ENCODE results near the gene DOCK4. TPM values are rescaled to one million over a fixed set of nuclear protein-coding genes. Genes with fewer than 3 reads are reported as not detected.

The DOCK4 gene
- total RNA-seq, 1 experiment from 2014 or later, result 4.9 TPM

- Histone ChIP-seq H3K27me3 (ENCODE audit: insufficient read depth, low read length) (no peaks in the 10 kb centered on the region), H3K18ac (ENCODE audit: insufficient read length, low read depth, low read length) (no peak overlapping the region), H3K56ac (ENCODE audit: insufficient read length, low read depth, low read length) (no peak overlapping the region), H2BK120ac (ENCODE audit: low read depth, low read length, poor library complexity, severe bottlenecking) (no peak overlapping the region), H2BK5ac (ENCODE audit: insufficient read length, low read length) (no peak overlapping the region), H4K20me1 (ENCODE audit: control insufficient read depth, insufficient read depth, insufficient read length) (no peaks in the 10 kb centered on the region), H2BK12ac (ENCODE audit: insufficient read length, low read depth, low read length) (no peak overlapping the region), H3K14ac (ENCODE audit: insufficient read depth, low read length) (no peak overlapping the region), H3K27ac (ENCODE audit: insufficient read length, low read depth, low read length) (no peak overlapping the region), H2AK5ac (ENCODE audit: insufficient read length, low read length) (no peak overlapping the region), H3K79me1 (ENCODE audit: insufficient read depth, low read depth, low read length, poor library complexity, severe bottlenecking) (peaks cover 4% of the 10 kb centered on the region), H3T11ph (ENCODE audit: low read length) (no peak overlapping the region), H3K4me1 (ENCODE audit: insufficient read depth, low read length) (peaks cover 14% of the 10 kb centered on the region; the same call in 1 of the 2 replicates), H3K4me2 (ENCODE audit: insufficient read depth, insufficient read length, low read length) (no peak overlapping the region), H4K8ac (replicated peaks; ENCODE audit: insufficient read length, low read depth, low read length) (no peak overlapping the region), H3K23ac (ENCODE audit: insufficient read length, low read depth, low read length) (no peak overlapping the region), H2BK15ac (ENCODE audit: low read depth, low read length) (no peak overlapping the region), H3K4ac (ENCODE audit: low read depth, low read length) (no peak overlapping the region), H4K91ac (ENCODE audit: insufficient read length, low read depth, low read length) (no peak overlapping the region), H2AFZ (ENCODE audit: low read length) (no peak overlapping the region), H2BK20ac (ENCODE audit: low read depth, low read length, poor library complexity, severe bottlenecking) (no peak overlapping the region), H3K9me3 (ENCODE audit: control insufficient read depth, low read depth, low read length) (no peaks in the 10 kb centered on the region), H4K5ac (ENCODE audit: insufficient read length, low read depth, low read length) (no peak overlapping the region), H3K79me2 (ENCODE audit: insufficient read depth, low read length) (no peaks in the 10 kb centered on the region; the same call in 1 of the 2 replicates), H3K9ac (ENCODE audit: extremely low read depth, insufficient read length, low read length) (no peak overlapping the region), H3K23me2 (ENCODE audit: insufficient read length, low read depth, low read length, poor library complexity, severe bottlenecking) (no peaks in the 10 kb centered on the region)
- no peak for DNase-seq
- no CpG with 5 or more reads among the region's 3 CpGs for WGBS (ENCODE audit: extremely low coverage, insufficient read length, low lambda C conversion rate)
- Mint-ChIP-seq H3K4me3 (no peak overlapping the region), H3K9me3 (no peaks in the 10 kb centered on the region), H3K4me1 (peaks cover 5 to 6% of the 10 kb centered on the region in 2 experiments; a peak in 3 of 4 replicates), H3K27ac (no peak overlapping the region), H3K36me3 (ENCODE audit: insufficient read depth in 1 of 3, low read depth in 3 of 3) (no peaks in the 10 kb centered on the region), H3K27me3 (ENCODE audit: low read depth) (no peaks in the 10 kb centered on the region)
- TF ChIP-seq CTCF (conservative IDR thresholded peaks at IDR 0.05), result no peak
Observed at GRCh38 chr7:112138938-112139337, 67.3 kb downstream of the DOCK4 start.
